SU-DHL-6 (cell line): ENCODE data around the gene IDH3G.

Experiments used
- H2AFZ ChIP-seq: fragments of 200-600 bp; sonication (generic); 2 replicates; pipeline ENCODE4 v1.6.1; 2014; ENCODE audit warnings: low read depth, mild to moderate bottlenecking, moderate library complexity, mixed read lengths, antibody characterized with exemption, low read length; ENCODE audit not compliant: severe bottlenecking
- H3F3A ChIP-seq: fragments of 200-600 bp; shearing (Covaris generic); 2 replicates; pipeline ENCODE4 v1.6.0; 2016; ENCODE audit warnings: antibody characterized with exemption, mild to moderate bottlenecking; ENCODE audit not compliant: insufficient read depth
- H3K27ac ChIP-seq: fragments of 200-600 bp; sonication (generic); 2 replicates; pipeline ENCODE4 v1.5.1; 2016; ENCODE audit warnings: low read depth, mild to moderate bottlenecking, low read length, moderate library complexity, mixed read lengths
- H3K27me3 ChIP-seq: fragments of 200-600 bp; sonication (generic), shearing (Covaris generic); 2 replicates; pipeline ENCODE4 v1.6.0; 2014; ENCODE audit warnings: mild to moderate bottlenecking, low read length
- H3K36me3 ChIP-seq: fragments of 200-600 bp; sonication (generic); 2 replicates; pipeline ENCODE4 v1.6.1; 2014; ENCODE audit warnings: mild to moderate bottlenecking, low read length, mixed read lengths
- H3K4me2 ChIP-seq: fragments of 300-600, 200-600 bp; shearing (Covaris generic), sonication (generic); 2 replicates; pipeline ENCODE4 v1.6.0; 2014; ENCODE audit warnings: low read length, low read depth, mild to moderate bottlenecking; ENCODE audit not compliant: poor library complexity, severe bottlenecking
- H3K4me3 ChIP-seq: fragments of 200-600 bp; sonication (generic); 2 replicates; pipeline ENCODE4 v1.5.1; 2014; ENCODE audit warnings: antibody characterized with exemption, low read length, mild to moderate bottlenecking, mixed read lengths; ENCODE audit not compliant: insufficient read depth, poor library complexity, severe bottlenecking
- H3K79me2 ChIP-seq: fragments of 200-600 bp; sonication (generic); 2 replicates; pipeline ENCODE4 v1.6.1; 2014; ENCODE audit warnings: mild to moderate bottlenecking, low read length, moderate library complexity; ENCODE audit not compliant: insufficient read depth
- H3K9ac ChIP-seq: fragments of 200-600 bp; sonication (generic); 2 replicates; pipeline ENCODE4 v1.7.0; 2014; ENCODE audit warnings: mild to moderate bottlenecking, low read length
- H3K9me2 ChIP-seq: fragments of 200-600 bp; sonication (generic); replicated peaks from 2 replicates; pipeline ENCODE4 v1.6.1; 2014; ENCODE audit warnings: low read length; ENCODE audit not compliant: insufficient read depth
- H3K9me3 ChIP-seq: fragments of 200-600 bp; sonication (generic); 2 replicates; pipeline ENCODE4 v1.6.1; 2014; ENCODE audit warnings: low read length, mixed read lengths; ENCODE audit not compliant: insufficient read depth
- H4K20me1 ChIP-seq: fragments of 200-600 bp; sonication (generic); 2 replicates; pipeline ENCODE4 v1.6.1; 2014; ENCODE audit warnings: low read depth, mild to moderate bottlenecking, antibody characterized with exemption, low read length, moderate library complexity, mixed read lengths
- EZH2phosphoT487 ChIP-seq: fragments of 200-600 bp; sonication (generic), shearing (Covaris generic); conservative IDR thresholded peaks from 2 replicates; pipeline ENCODE4 v1.6.1; 2018; ENCODE audit warnings: mild to moderate bottlenecking, antibody characterized with exemption, low read length, moderate library complexity, mixed read lengths
- TF ChIP-seq, protein P1 (sequence below): fragments of 200-600 bp; sonication (generic); IDR thresholded peaks from one replicate; pipeline ENCODE4 v1.5.1; 2017; ENCODE audit warnings: antibody characterized with exemption, mild to moderate bottlenecking, low read length, moderate library complexity; ENCODE audit not compliant: insufficient read depth, poor library complexity, severe bottlenecking

Gene IDH3G

DNA sequence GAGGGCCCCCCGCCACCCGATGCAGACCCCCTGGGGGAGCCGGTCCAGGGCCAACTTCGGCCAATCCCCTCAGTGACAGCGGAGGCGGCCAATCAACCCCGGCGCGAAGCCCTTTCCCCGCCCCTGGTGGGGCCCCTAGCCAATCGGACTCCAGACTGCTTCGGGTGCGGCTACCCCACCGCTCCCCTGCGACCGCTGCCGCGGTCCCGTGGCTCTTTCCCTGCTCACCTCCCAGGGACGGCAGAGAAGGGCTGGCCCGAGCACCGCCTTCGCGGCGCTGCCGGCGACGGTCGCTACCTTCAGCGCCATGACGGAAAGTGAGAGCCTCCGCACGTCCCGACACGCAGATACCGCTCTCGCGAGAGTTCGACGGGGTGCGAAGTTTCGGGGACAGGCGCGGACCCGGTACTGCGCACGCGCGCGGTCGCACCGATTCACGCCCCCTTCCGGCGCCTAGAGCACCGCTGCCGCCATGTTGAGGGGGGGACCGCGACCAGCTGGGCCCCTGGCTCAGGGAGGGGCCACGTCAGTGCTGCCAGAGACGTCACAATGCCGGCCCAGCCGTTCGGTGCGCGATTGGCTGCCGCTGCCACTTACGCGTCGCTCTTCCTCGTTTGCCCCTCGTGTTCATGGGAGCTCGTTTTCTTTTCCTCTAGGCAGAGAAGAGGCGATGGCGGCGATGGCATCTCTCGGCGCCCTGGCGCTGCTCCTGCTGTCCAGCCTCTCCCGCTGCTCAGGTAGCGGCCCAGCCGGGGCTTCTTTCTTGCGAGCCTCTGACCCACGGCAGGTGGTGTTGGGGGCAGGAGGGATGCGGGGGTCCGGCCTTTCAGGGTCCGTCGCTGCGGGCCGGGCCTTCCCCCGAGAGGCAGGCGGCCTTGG lies at the start of gene IDH3G, which contains the start of gene SSR4:
Gene IDH3G, minus strand, starts transcription at position 358 of the 879 bp plus-strand sequence. Its CDS starts 49 bp downstream, at position 309.
Gene SSR4, plus strand, starts transcription at position 651 of the 879 bp plus-strand sequence. Its CDS starts 20 bp downstream, at position 671.
- no peaks in the 10 kb centered on the region for H3K36me3 ChIP-seq

DNA sequence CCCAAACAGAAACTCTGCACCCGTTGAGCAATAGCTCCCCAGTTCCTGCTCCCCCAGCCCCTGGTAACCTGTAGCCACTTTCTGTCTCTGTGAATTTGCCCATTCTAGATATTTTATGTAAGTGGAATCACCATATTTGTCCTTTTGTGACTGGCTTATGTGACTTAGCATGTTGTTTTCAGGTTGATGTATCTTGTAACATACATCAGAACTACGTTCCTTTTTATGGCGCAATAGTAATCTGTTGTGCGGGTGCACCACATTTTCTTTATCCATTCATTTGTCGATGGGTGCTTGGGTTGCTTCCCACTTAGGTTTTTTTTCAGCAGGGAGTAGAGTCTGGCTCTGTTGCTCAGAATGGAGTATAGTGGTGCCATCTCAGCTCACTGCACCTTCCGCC lies 42.7 kb upstream of the IDH3G start:
- Histone ChIP-seq H3K27me3 (no peaks in the 10 kb centered on the region), H3K4me3 (no peak overlapping the region), H4K20me1 (no peaks in the 10 kb centered on the region)

More for the DNA sequence above, at the start of gene IDH3G, which contains the start of gene SSR4:
- H3K27ac ChIP-seq = peak within 1 kb of the TSS; percentile 79
- no peaks in the 10 kb centered on the region for H4K20me1 ChIP-seq
- H2AFZ ChIP-seq = peak within 1 kb of the TSS; percentile 31
- H3K4me3 ChIP-seq = peak within 1 kb of the TSS; percentile 78
- TF ChIP-seq, protein P1, sequence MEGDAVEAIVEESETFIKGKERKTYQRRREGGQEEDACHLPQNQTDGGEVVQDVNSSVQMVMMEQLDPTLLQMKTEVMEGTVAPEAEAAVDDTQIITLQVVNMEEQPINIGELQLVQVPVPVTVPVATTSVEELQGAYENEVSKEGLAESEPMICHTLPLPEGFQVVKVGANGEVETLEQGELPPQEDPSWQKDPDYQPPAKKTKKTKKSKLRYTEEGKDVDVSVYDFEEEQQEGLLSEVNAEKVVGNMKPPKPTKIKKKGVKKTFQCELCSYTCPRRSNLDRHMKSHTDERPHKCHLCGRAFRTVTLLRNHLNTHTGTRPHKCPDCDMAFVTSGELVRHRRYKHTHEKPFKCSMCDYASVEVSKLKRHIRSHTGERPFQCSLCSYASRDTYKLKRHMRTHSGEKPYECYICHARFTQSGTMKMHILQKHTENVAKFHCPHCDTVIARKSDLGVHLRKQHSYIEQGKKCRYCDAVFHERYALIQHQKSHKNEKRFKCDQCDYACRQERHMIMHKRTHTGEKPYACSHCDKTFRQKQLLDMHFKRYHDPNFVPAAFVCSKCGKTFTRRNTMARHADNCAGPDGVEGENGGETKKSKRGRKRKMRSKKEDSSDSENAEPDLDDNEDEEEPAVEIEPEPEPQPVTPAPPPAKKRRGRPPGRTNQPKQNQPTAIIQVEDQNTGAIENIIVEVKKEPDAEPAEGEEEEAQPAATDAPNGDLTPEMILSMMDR = no peak
- no peak for TF ChIP-seq EZH2phosphoT487
- H3K4me2 ChIP-seq = peak within 1 kb of the TSS; percentile 91
- H3F3A ChIP-seq = no peaks in the 10 kb centered on the region
- H3K79me2 ChIP-seq = peaks cover 34% of the 10 kb centered on the region
- no peaks in the 10 kb centered on the region for H3K9me3 ChIP-seq
- H3K9me2 ChIP-seq = no peaks in the 10 kb centered on the region
- no peaks in the 10 kb centered on the region for H3K27me3 ChIP-seq
- H3K9ac ChIP-seq = peak within 1 kb of the TSS; percentile 92

DNA sequence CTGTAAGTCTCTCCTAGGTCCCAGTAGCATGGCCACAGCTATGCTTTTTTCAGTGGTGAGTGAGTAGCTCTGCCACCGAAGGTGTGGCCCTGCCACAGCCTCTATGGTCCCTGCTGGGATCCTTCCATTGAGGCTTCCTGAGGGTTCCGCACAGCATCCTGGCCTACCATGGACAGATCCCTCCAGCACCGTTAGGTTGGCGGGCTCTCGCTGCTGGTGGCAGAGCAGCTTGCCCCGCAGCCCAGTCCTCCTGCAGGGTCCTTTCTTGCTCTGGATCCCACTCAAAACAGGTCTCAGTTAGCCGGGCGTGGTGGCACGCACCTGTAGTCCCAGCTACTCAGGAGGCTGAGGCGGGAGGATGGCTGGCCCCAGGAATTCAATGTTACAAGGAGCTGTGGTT lies 38.6 kb upstream of the IDH3G start:
- Histone ChIP-seq H3K9me2 (no peaks in the 10 kb centered on the region), H3K79me2 (no peaks in the 10 kb centered on the region), H3K4me2 (no peak overlapping the region), H3K27ac (no peak overlapping the region), H3K27me3 (no peaks in the 10 kb centered on the region), H3F3A (no peaks in the 10 kb centered on the region), H2AFZ (no peak overlapping the region), H3K4me3 (no peak overlapping the region), H3K9me3 (no peaks in the 10 kb centered on the region), H3K36me3 (no peaks in the 10 kb centered on the region), H3K9ac (no peak overlapping the region), H4K20me1 (no peaks in the 10 kb centered on the region)
- TF ChIP-seq, protein P1 = no peak
- TF ChIP-seq EZH2phosphoT487 = no peak

More for the DNA sequence above, 42.7 kb upstream of the IDH3G start:
- no peak overlapping the region for H3K9ac ChIP-seq
- no peak overlapping the region for H3K4me2 ChIP-seq
- TF ChIP-seq, protein P1 = no peak
- TF ChIP-seq EZH2phosphoT487 = no peak
- H2AFZ ChIP-seq = no peak overlapping the region
- H3K27ac ChIP-seq = no peak overlapping the region
- H3K36me3 ChIP-seq = no peaks in the 10 kb centered on the region
- no peaks in the 10 kb centered on the region for H3K9me3 ChIP-seq
- H3K9me2 ChIP-seq = no peaks in the 10 kb centered on the region
- no peaks in the 10 kb centered on the region for H3F3A ChIP-seq
- H3K79me2 ChIP-seq = no peaks in the 10 kb centered on the region
